Mesenchymal stem cell (in vitro differentiated cells and primary cell): Measurements from ENCODE around the gene LIPG.

Source experiments
- DNase-seq: peaks from one replicate; pipeline ENCODE4 v3.0.0-alpha.2; 2013
- H2AFZ ChIP-seq: one replicate; pipeline ENCODE4 v1.6.1; 2013; ENCODE audit warnings: low read depth, mild to moderate bottlenecking, control low read depth, inconsistent platforms, low read length, moderate library complexity
- H2AK5ac ChIP-seq: 2 replicates; pipeline ENCODE4 v1.6.1; 2013; ENCODE audit warnings: low read length, moderate library complexity, mild to moderate bottlenecking, inconsistent platforms; ENCODE audit not compliant: severe bottlenecking
- H2BK120ac ChIP-seq: one replicate; pipeline ENCODE4 v1.6.1; 2013; ENCODE audit warnings: low read depth, mild to moderate bottlenecking, inconsistent platforms, low read length, moderate library complexity
- H2BK12ac ChIP-seq, 2 experiments: one replicate each; pipeline ENCODE4 v1.6.1; 2013; ENCODE audit warnings: inconsistent platforms in 2 of 2, low read length in 2 of 2, mild to moderate bottlenecking in 2 of 2, moderate library complexity in 2 of 2, control low read depth in 1 of 2
- H2BK15ac ChIP-seq: one replicate; pipeline ENCODE4 v1.6.1; 2013; ENCODE audit warnings: mild to moderate bottlenecking, low read depth, inconsistent platforms; ENCODE audit not compliant: poor library complexity, severe bottlenecking
- H2BK5ac ChIP-seq: 2 replicates; pipeline ENCODE4 v1.6.1; 2013; ENCODE audit warnings: low read depth, mild to moderate bottlenecking, low read length, control low read depth, inconsistent platforms; ENCODE audit not compliant: poor library complexity, severe bottlenecking
- H3K14ac ChIP-seq, 2 experiments: one replicate each; pipeline ENCODE4 v1.6.1; 2013; ENCODE audit warnings: inconsistent platforms in 2 of 2, low read length in 2 of 2, control low read depth in 1 of 2, mild to moderate bottlenecking in 1 of 2, moderate library complexity in 1 of 2
- H3K18ac ChIP-seq, 2 experiments: one replicate each; pipeline ENCODE4 v1.6.1; 2013; ENCODE audit warnings: inconsistent platforms in 2 of 2, low read length in 2 of 2, control low read depth in 1 of 2, low read depth in 1 of 2, mild to moderate bottlenecking in 1 of 2
- H3K23ac ChIP-seq, 2 experiments: one replicate each; pipeline ENCODE4 v1.6.1; 2013; ENCODE audit warnings: inconsistent platforms in 2 of 2, low read length in 2 of 2, mild to moderate bottlenecking in 2 of 2, moderate library complexity in 2 of 2, control low read depth in 1 of 2
- H3K27ac ChIP-seq: 2 replicates; pipeline ENCODE4 v1.5.1; 2013; ENCODE audit warnings: mild to moderate bottlenecking, moderate library complexity, low read length, control low read depth, inconsistent platforms; ENCODE audit not compliant: poor library complexity, severe bottlenecking
- H3K27me3 ChIP-seq, 2 experiments: 2 replicates each; pipeline versions ENCODE4 v1.6.1 to v1.7.0; 2013; ENCODE audit warnings: low read length in 2 of 2, mild to moderate bottlenecking in 2 of 2, moderate library complexity in 2 of 2, control low read depth in 1 of 2, inconsistent platforms in 1 of 2; ENCODE audit not compliant: control insufficient read depth in 1 of 2, insufficient read depth in 1 of 2
- H3K36me3 ChIP-seq, 2 experiments: 2 replicates each; pipeline versions ENCODE4 v1.6.1 to v1.7.0; 2013; ENCODE audit warnings: low read length in 2 of 2, control low read depth in 1 of 2, inconsistent platforms in 1 of 2, low read depth in 1 of 2, mild to moderate bottlenecking in 1 of 2; ENCODE audit not compliant: insufficient read depth in 2 of 2, control insufficient read depth in 1 of 2
- H3K4ac ChIP-seq, 2 experiments: one replicate each; pipeline ENCODE4 v1.6.1; 2013; ENCODE audit warnings: inconsistent platforms in 2 of 2, low read length in 2 of 2, mild to moderate bottlenecking in 2 of 2, moderate library complexity in 2 of 2, control low read depth in 1 of 2, low read depth in 1 of 2
- H3K4me1 ChIP-seq: 2 replicates; pipeline ENCODE4 v1.6.1; 2013; ENCODE audit warnings: low read depth, low read length, control low read depth; ENCODE audit not compliant: control insufficient read depth, insufficient read depth
- H3K4me2 ChIP-seq: 2 replicates; pipeline ENCODE4 v1.6.1; 2013; ENCODE audit warnings: low read length, mild to moderate bottlenecking, inconsistent platforms; ENCODE audit not compliant: poor library complexity, severe bottlenecking
- H3K4me3 ChIP-seq, 2 experiments: 2 replicates each; pipeline versions ENCODE4 v1.5.1 to v1.7.0; 2013; ENCODE audit warnings: low read length in 2 of 2, mild to moderate bottlenecking in 2 of 2, control low read depth in 1 of 2, low read depth in 1 of 2; ENCODE audit not compliant: insufficient read depth in 1 of 2
- H3K79me1 ChIP-seq: replicated peaks from 2 replicates; pipeline ENCODE4 v1.6.1; 2013; ENCODE audit warnings: mild to moderate bottlenecking, control low read depth, low read length, inconsistent platforms; ENCODE audit not compliant: poor library complexity, severe bottlenecking
- H3K9ac ChIP-seq: 2 replicates; pipeline ENCODE4 v1.7.0; 2013; ENCODE audit warnings: mild to moderate bottlenecking, low read length, moderate library complexity
- H3K9me3 ChIP-seq: 2 replicates; pipeline ENCODE4 v1.7.0; 2013; ENCODE audit warnings: mild to moderate bottlenecking, low read length; ENCODE audit not compliant: control insufficient read depth
- H4K8ac ChIP-seq: one replicate; pipeline ENCODE4 v1.6.1; 2013; ENCODE audit warnings: inconsistent platforms, mild to moderate bottlenecking, low read length, moderate library complexity
- H4K91ac ChIP-seq: one replicate; pipeline ENCODE4 v1.6.1; 2013; ENCODE audit warnings: mild to moderate bottlenecking, low read length, inconsistent platforms
- WGBS: methylation state at CpG from one replicate; pipeline ENCODE4 v1.1.7; 2013; ENCODE audit warnings: mixed read lengths; 5-methylcytosine and 5-hydroxymethylcytosine counted together

LIPG gene

DNA sequence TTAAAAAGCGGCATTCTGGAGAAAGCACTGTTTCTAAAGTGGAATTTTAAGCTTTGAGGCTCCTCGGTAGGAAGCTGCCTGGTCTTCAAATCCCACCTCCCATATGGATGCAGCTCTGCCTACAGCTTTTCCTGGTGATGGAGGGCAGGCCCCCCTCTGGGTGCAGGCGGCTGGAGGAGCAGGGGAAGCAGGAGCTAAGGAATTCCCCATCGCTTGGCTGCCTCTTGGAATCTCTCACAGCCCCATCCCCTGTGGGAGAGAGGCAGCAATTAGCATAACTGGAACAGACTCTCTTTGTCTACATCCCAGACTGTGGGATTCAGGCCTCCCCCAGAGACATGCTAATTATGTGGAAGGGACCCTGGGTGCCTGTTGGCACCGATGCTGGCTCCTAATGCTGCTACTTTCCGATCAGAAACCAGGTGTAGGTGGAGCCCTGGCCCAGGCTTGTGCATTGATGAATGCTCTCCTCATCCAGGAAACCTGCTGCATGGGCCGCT lies 51.3 kb downstream of the LIPG start:
- no peak overlapping the region for H2AK5ac ChIP-seq
- peaks cover 20% of the 10 kb centered on the region for H3K4me1 ChIP-seq
- H3K18ac ChIP-seq: no peak overlapping the region
- no peak overlapping the region for H2BK15ac ChIP-seq
- no peak overlapping the region for H3K23ac ChIP-seq
- no peak overlapping the region for H2BK12ac ChIP-seq
- H3K4me2 ChIP-seq: peak overlapping the region; percentile 24
- WGBS: 30% methylated on average over 7 of the region's 7 CpGs
- H2BK5ac ChIP-seq: peak overlapping the region; percentile 34
- peak overlapping the region; percentile 98 for H3K27ac ChIP-seq
- H3K9ac ChIP-seq: no peak overlapping the region
- no peak overlapping the region for H4K8ac ChIP-seq
- no peak overlapping the region for H3K4ac ChIP-seq
- peaks cover 0 to 17% of the 10 kb centered on the region in 2 experiments for H3K27me3 ChIP-seq
- no peaks in the 10 kb centered on the region for H3K79me1 ChIP-seq
- DNase-seq: no peak
- no peaks in the 10 kb centered on the region for H3K9me3 ChIP-seq
- no peaks in the 10 kb centered on the region for H3K36me3 ChIP-seq
- no peak overlapping the region for H2BK120ac ChIP-seq
- no peak overlapping the region for H2AFZ ChIP-seq
- no peak overlapping the region for H4K91ac ChIP-seq
- no peak overlapping the region for H3K14ac ChIP-seq
- no peak overlapping the region for H3K4me3 ChIP-seq

DNA sequence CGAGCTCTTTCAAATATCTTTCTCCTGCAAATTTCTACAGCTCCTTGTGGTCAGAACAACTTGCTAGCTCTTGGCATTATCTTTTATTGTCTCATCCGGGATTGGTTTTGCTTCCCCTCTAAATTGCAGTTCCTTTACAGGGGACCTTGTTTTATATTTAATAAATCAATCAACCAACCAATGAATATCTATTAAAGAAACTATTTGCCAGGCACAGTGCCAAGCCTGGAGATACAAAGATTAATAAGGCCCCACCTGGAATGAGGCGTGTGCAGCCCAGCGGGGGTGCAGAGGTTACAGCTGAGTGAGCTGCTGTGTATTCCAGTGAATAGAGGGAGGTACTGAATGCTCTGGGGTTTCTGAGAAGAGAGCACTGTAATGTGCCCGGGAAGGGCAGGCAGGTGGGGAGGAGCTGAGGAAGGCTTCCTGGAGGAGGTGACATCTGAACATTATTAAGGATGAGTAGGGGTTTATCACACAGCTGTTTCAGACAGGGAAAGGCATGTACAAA lies 51.8 kb downstream of the LIPG start:
- H2AFZ ChIP-seq: no peak overlapping the region
- no peak for DNase-seq
- peaks cover 0 to 17% of the 10 kb centered on the region in 2 experiments for H3K27me3 ChIP-seq
- H3K36me3 ChIP-seq: no peaks in the 10 kb centered on the region
- peak overlapping the region; percentile 98 for H3K27ac ChIP-seq
- H3K4ac ChIP-seq: no peak overlapping the region
- H3K18ac ChIP-seq: no peak overlapping the region
- peak overlapping the region; percentile 39 for H2BK5ac ChIP-seq
- no peak overlapping the region for H2BK120ac ChIP-seq
- peak overlapping the region; percentile 63 for H2AK5ac ChIP-seq
- no peak overlapping the region for H4K8ac ChIP-seq
- WGBS: 61% methylated on average over 5 of the region's 5 CpGs
- H4K91ac ChIP-seq: no peak overlapping the region
- H3K14ac ChIP-seq: no peak overlapping the region
- H3K9me3 ChIP-seq: no peaks in the 10 kb centered on the region
- H3K79me1 ChIP-seq: no peaks in the 10 kb centered on the region
- no peak overlapping the region for H2BK15ac ChIP-seq
- no peak overlapping the region for H3K9ac ChIP-seq
- peak overlapping the region; percentile 24 for H3K4me2 ChIP-seq
- H3K23ac ChIP-seq: no peak overlapping the region
- peaks cover 21% of the 10 kb centered on the region for H3K4me1 ChIP-seq
- H3K4me3 ChIP-seq: no peak overlapping the region
- no peak overlapping the region for H2BK12ac ChIP-seq

DNA sequence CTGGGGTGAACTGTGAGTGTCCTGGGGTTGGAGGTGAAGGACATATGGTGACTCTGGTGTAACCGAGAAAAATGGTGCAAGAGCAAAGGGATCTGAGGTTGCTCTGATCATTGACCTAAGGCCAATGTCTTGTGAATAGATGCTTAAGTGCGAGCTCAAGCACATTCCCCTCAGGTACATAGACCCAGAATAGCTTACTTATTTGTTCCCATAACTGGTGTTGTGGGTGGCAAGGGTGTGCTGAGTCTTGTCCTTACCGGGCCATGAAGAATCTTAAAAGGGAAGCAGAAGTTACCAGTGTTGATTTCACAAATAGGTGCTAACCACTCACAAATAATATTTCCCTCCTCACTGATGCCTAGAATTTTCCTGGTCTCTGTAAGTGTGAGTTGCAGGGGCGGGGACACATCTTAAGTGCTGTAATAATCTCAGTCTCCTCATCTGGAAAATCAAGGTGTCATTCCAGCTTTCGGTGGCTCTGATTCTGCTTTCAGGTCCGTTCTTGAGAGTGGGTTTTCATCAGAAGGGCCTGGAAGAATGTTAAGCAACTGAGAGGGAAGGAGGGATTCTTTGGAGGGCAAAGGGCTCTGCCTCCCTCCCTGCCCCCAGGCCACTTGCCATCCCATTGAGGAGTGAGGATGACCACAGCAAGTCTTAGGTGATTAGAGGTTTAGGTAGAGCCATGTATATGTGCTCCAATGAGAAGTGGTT lies 54.9 kb downstream of the LIPG start:
- no peaks in the 10 kb centered on the region for H3K36me3 ChIP-seq
- H3K4me1 ChIP-seq: peaks cover 28% of the 10 kb centered on the region
- no peak overlapping the region for H3K23ac ChIP-seq
- peak overlapping the region; percentile 83 for H2AK5ac ChIP-seq
- 95% methylated on average over 5 of the region's 6 CpGs for WGBS
- no peak overlapping the region for H2BK12ac ChIP-seq
- no peak for DNase-seq
- H3K4ac ChIP-seq: no peak overlapping the region
- no peak overlapping the region for H3K14ac ChIP-seq
- no peak overlapping the region for H2BK120ac ChIP-seq
- no peak overlapping the region for H2BK5ac ChIP-seq
- H3K27ac ChIP-seq: no peak overlapping the region
- H3K18ac ChIP-seq: no peak overlapping the region
- no peaks in the 10 kb centered on the region for H3K9me3 ChIP-seq
- H3K27me3 ChIP-seq: peaks cover 0 to 23% of the 10 kb centered on the region in 2 experiments
- H3K4me3 ChIP-seq: no peak overlapping the region
- no peak overlapping the region for H4K8ac ChIP-seq
- H3K79me1 ChIP-seq: no peaks in the 10 kb centered on the region
- no peak overlapping the region for H2AFZ ChIP-seq
- no peak overlapping the region for H2BK15ac ChIP-seq
- H3K9ac ChIP-seq: no peak overlapping the region
- no peak overlapping the region for H3K4me2 ChIP-seq
- H4K91ac ChIP-seq: no peak overlapping the region

DNA sequence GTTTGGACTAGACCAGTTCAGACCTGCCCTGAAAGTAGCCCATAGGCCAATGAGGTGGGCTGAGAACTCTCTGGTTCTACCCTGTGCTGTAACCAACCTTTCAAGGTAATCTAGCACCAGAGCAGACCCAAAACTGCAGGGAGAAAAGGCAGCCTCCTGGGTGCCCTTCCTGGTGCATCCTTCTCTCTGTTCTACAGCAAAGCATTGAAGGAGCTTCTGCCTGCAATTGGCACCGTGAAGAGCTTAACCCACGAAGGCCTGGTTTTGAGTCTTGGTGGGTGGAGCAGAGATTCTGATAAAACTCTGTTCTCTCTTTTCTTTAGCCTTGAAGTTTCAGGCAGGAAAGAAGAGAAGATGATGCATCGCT lies 55.5 kb downstream of the LIPG start:
- Histone ChIP-seq H3K18ac (no peak overlapping the region), H3K27me3 (peaks cover 0 to 23% of the 10 kb centered on the region in 2 experiments), H3K36me3 (no peaks in the 10 kb centered on the region), H3K9ac (no peak overlapping the region), H3K4me1 (peaks cover 25% of the 10 kb centered on the region), H3K9me3 (no peaks in the 10 kb centered on the region), H2BK12ac (no peak overlapping the region), H3K23ac (no peak overlapping the region), H4K8ac (no peak overlapping the region), H2AFZ (no peak overlapping the region), H2BK5ac (no peak overlapping the region), H3K79me1 (no peaks in the 10 kb centered on the region), H3K14ac (no peak overlapping the region), H2AK5ac (no peak overlapping the region), H3K4me2 (no peak overlapping the region), H4K91ac (no peak overlapping the region), H2BK120ac (no peak overlapping the region), H3K4ac (no peak overlapping the region), H2BK15ac (no peak overlapping the region), H3K4me3 (no peak overlapping the region), H3K27ac (no peak overlapping the region)
- 88% methylated on average over 3 of the region's 3 CpGs for WGBS
- DNase-seq: no peak
